GM23338 (cell line): ENCODE measurements around the gene PADI6. TPM values are rescaled to one million over a fixed set of nuclear protein-coding genes. Genes with fewer than 3 reads are reported as not detected.

Experiments used
- ATAC-seq: fragments of 200-7000 bp; cut with Tn5 transposase; 3 replicates; pipeline ENCODE4 v1.9.1; 2020
- DNase-seq: peaks from one replicate; pipeline ENCODE4 v3.0.0-alpha.2; 2015; ENCODE audit warnings: low spot score
- H2AFZ ChIP-seq: fragments of 200-600 bp; sonication (generic); 2 replicates; pipeline ENCODE4 v1.8.0; 2016; ENCODE audit warnings: antibody characterized with exemption, mild to moderate bottlenecking, moderate library complexity
- H3F3A ChIP-seq: fragments of 200-600 bp; sonication (generic); replicated peaks from 2 replicates; pipeline ENCODE4 v1.8.0; 2017; ENCODE audit warnings: antibody characterized with exemption, mixed run types, low read depth
- H3K27ac ChIP-seq: fragments of 200-600 bp; sonication (generic); 2 replicates; pipeline ENCODE4 v1.6.1; 2016; ENCODE audit warnings: low read depth
- H3K27me3 ChIP-seq: fragments of 200-600 bp; sonication (generic); 2 replicates; pipeline ENCODE4 v1.8.0; 2016; ENCODE audit warnings: mild to moderate bottlenecking, mixed run types, moderate library complexity; ENCODE audit not compliant: insufficient read depth
- H3K36me3 ChIP-seq: fragments of 200-600 bp; sonication (generic); 2 replicates; pipeline ENCODE4 v1.8.0; 2016; ENCODE audit warnings: mild to moderate bottlenecking; ENCODE audit not compliant: insufficient read depth
- H3K4me1 ChIP-seq: fragments of 200-600 bp; sonication (generic); 2 replicates; pipeline ENCODE4 v1.8.0; 2016; ENCODE audit warnings: mild to moderate bottlenecking, moderate library complexity; ENCODE audit not compliant: insufficient read depth
- H3K4me2 ChIP-seq: fragments of 200-600 bp; sonication (generic); 2 replicates; pipeline ENCODE4 v1.7.1; 2017; ENCODE audit warnings: mixed run types
- H3K4me3 ChIP-seq: fragments of 200-600 bp; sonication (generic); 2 replicates; pipeline ENCODE4 v1.6.1; 2016; ENCODE audit warnings: mixed run types
- H3K79me2 ChIP-seq: fragments of 200-600 bp; sonication (generic); replicated peaks from 2 replicates; pipeline ENCODE4 v1.8.0; 2017; ENCODE audit warnings: mild to moderate bottlenecking; ENCODE audit not compliant: insufficient read depth
- H3K9me2 ChIP-seq: fragments of 200-600 bp; sonication (generic); 2 replicates; pipeline ENCODE4 v1.8.0; 2017; ENCODE audit not compliant: insufficient read depth
- H4K20me1 ChIP-seq: fragments of 200-600 bp; sonication (generic); replicated peaks from 2 replicates; pipeline ENCODE4 v1.8.0; 2017; ENCODE audit warnings: mild to moderate bottlenecking; ENCODE audit not compliant: insufficient read depth
- H3K27ac Mint-ChIP-seq: 2 replicates; pipeline ENCODE4 v1.8.0; 2020; ENCODE audit warnings: inconsistent platforms, mild to moderate bottlenecking, moderate library complexity, mixed read lengths
- H3K27me3 Mint-ChIP-seq: 3 replicates; pipeline ENCODE4 v1.8.0; 2022; ENCODE audit warnings: low read depth, mild to moderate bottlenecking, moderate library complexity, mixed read lengths, inconsistent platforms; ENCODE audit not compliant: insufficient read depth, poor library complexity
- H3K36me3 Mint-ChIP-seq: 3 replicates; pipeline ENCODE4 v1.8.0; 2021; ENCODE audit warnings: low read depth, mild to moderate bottlenecking, inconsistent platforms, moderate library complexity, mixed read lengths
- H3K4me1 Mint-ChIP-seq: 3 replicates; pipeline ENCODE4 v1.8.0; 2020; ENCODE audit warnings: mild to moderate bottlenecking, inconsistent platforms, mixed read lengths
- H3K4me3 Mint-ChIP-seq: 3 replicates; pipeline ENCODE4 v1.8.0; 2021; ENCODE audit warnings: moderate library complexity, mild to moderate bottlenecking, inconsistent platforms, mixed read lengths
- H3K9me3 Mint-ChIP-seq: 3 replicates; pipeline ENCODE4 v1.8.0; 2020; ENCODE audit warnings: moderate library complexity, mild to moderate bottlenecking, inconsistent platforms, mixed read lengths
- CREB1 ChIP-seq: fragments of 250-450 bp; sonication (Bioruptor Pico); IDR thresholded peaks from 2 replicates; pipeline ENCODE4 v1.5.0; 2020; ENCODE audit warnings: low read depth, mild to moderate bottlenecking, moderate library complexity
- JUNB ChIP-seq: IDR thresholded peaks from one replicate; pipeline ENCODE4 v1.6.1; 2016; ENCODE audit warnings: antibody characterized with exemption; ENCODE audit not compliant: unreplicated experiment
- POLR2AphosphoS5 ChIP-seq: IDR thresholded peaks from 2 replicates; pipeline ENCODE4 v1.6.1; 2016; ENCODE audit warnings: antibody characterized with exemption, low read depth
- REST ChIP-seq: IDR thresholded peaks from one replicate; pipeline ENCODE4 v1.6.1; 2018; ENCODE audit warnings: antibody characterized with exemption; ENCODE audit not compliant: unreplicated experiment
- STAT1 ChIP-seq: IDR thresholded peaks from one replicate; pipeline ENCODE4 v1.6.1; 2016; ENCODE audit warnings: antibody characterized with exemption; ENCODE audit not compliant: unreplicated experiment
- ZNF462 ChIP-seq: fragments of 250-450 bp; sonication (Bioruptor Pico); IDR thresholded peaks from 2 replicates; pipeline ENCODE4 v1.5.0; 2020; ENCODE audit warnings: mild to moderate bottlenecking, moderate library complexity
- polyA plus RNA-seq: library from polyadenylated mRNA; unstranded; fragments of >200 nt; fragmentation: Nextera tagmentation; extraction: Ambion mirVana; gene quantifications from 2 replicates; pipeline ENCODE4 v1.2.1, GENCODE V29; 2016
- total RNA-seq: library from RNA; depleted of rRNA; stranded (reverse); fragments of >200 nt; shearing (Covaris generic); gene quantifications from 2 replicates; pipeline ENCODE4 v1.2.3, GENCODE V29; 2014
- TF ChIP-seq, protein P1 (sequence below): IDR thresholded peaks from 2 replicates; pipeline ENCODE4 v1.6.1; 2016; ENCODE audit warnings: antibody characterized with exemption
- TF ChIP-seq, protein P2 (sequence below), 2 experiments: fragments of 200-600 bp in 1 of 2; sonication (generic) in 1 of 2; conservative IDR thresholded peaks; 2 replicates each; pipeline versions ENCODE4 v1.5.1 to v1.6.1; 2016 to 2017; ENCODE audit warnings: antibody characterized with exemption in 2 of 2, low read depth in 2 of 2, mild to moderate bottlenecking in 2 of 2, moderate library complexity in 1 of 2

Gene PADI6
- total and polyA plus RNA-seq, 2 experiments from 2014 or later: not detected

GRCh38 chr1:17420391-17420918, 48.5 kb downstream of the PADI6 start (continued):
- no peak for TF ChIP-seq REST

- Histone ChIP-seq H3K9me2 (no peaks in the 10 kb centered on the region), H3K27me3 (no peaks in the 10 kb centered on the region), H3F3A (peaks cover 91% of the 10 kb centered on the region), H3K4me1 (peaks cover 6% of the 10 kb centered on the region), H3K4me3 (no peak overlapping the region), H3K27ac (peak overlapping the region; percentile 88), H3K79me2 (peaks cover 85% of the 10 kb centered on the region), H4K20me1 (peaks cover 82% of the 10 kb centered on the region), H3K4me2 (no peak overlapping the region), H2AFZ (no peak overlapping the region), H3K36me3 (peaks cover 86% of the 10 kb centered on the region)
- H3K27ac Mint-ChIP-seq: peak overlapping the region; percentile 70; the same call in 1 of the 2 replicates
- no peaks in the 10 kb centered on the region for H3K9me3 Mint-ChIP-seq
- no peak overlapping the region for H3K4me3 Mint-ChIP-seq
- DNase-seq (no peak), ATAC-seq (no peak)
- peaks cover 100% of the 10 kb centered on the region for H3K36me3 Mint-ChIP-seq
- peaks cover 55% of the 10 kb centered on the region for H3K4me1 Mint-ChIP-seq
- H3K27me3 Mint-ChIP-seq: peaks cover 45% of the 10 kb centered on the region
- TF ChIP-seq CREB1 (CRISPR knock-in tag) (no peak), POLR2AphosphoS5 (no peak), JUNB (no peak), ZNF462 (CRISPR knock-in tag) (no peak), REST (no peak), STAT1 (no peak)
- TF ChIP-seq, protein P1, sequence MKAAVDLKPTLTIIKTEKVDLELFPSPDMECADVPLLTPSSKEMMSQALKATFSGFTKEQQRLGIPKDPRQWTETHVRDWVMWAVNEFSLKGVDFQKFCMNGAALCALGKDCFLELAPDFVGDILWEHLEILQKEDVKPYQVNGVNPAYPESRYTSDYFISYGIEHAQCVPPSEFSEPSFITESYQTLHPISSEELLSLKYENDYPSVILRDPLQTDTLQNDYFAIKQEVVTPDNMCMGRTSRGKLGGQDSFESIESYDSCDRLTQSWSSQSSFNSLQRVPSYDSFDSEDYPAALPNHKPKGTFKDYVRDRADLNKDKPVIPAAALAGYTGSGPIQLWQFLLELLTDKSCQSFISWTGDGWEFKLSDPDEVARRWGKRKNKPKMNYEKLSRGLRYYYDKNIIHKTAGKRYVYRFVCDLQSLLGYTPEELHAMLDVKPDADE: no peak
- TF ChIP-seq, protein P2, sequence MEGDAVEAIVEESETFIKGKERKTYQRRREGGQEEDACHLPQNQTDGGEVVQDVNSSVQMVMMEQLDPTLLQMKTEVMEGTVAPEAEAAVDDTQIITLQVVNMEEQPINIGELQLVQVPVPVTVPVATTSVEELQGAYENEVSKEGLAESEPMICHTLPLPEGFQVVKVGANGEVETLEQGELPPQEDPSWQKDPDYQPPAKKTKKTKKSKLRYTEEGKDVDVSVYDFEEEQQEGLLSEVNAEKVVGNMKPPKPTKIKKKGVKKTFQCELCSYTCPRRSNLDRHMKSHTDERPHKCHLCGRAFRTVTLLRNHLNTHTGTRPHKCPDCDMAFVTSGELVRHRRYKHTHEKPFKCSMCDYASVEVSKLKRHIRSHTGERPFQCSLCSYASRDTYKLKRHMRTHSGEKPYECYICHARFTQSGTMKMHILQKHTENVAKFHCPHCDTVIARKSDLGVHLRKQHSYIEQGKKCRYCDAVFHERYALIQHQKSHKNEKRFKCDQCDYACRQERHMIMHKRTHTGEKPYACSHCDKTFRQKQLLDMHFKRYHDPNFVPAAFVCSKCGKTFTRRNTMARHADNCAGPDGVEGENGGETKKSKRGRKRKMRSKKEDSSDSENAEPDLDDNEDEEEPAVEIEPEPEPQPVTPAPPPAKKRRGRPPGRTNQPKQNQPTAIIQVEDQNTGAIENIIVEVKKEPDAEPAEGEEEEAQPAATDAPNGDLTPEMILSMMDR (conservative IDR thresholded peaks at IDR 0.05; ENCODE audit: low read depth in 2 of 2): no peak
These were observed 50.5 kb downstream of the PADI6 start for GRCh38 chr1:17422461-17422860.
